Stimulated activated CD4-positive, alpha-beta T cell treated with anti-CD3 and anti-CD28 coated beads, Interleukin-1b, Interleukin-23, amount 100 ng/mL, for 48 hours (primary cell): Measurements from ENCODE around the gene FAM167B.

Experiments
- DNase-seq: peaks from one replicate; pipeline ENCODE4 v3.0.0-alpha.2; 2020

The FAM167B gene

GRCh38 chr1:32246888-32247273 is at the start of gene FAM167B:
Gene FAM167B (plus strand): TSS chr1:32247222. CDS start chr1:32247422, 200 bp downstream.
- DNase-seq = no peak

- DNase-seq = no peak
These were observed 49.2 kb upstream of the FAM167B start for GRCh38 chr1:32197837-32198236.

- no peak for DNase-seq
These were observed 48.6 kb upstream of the FAM167B start for GRCh38 chr1:32198237-32199042.

GRCh38 chr1:32199043-32199716 is 47.8 kb upstream of the FAM167B start:
- DNase-seq = no peak

DNA sequence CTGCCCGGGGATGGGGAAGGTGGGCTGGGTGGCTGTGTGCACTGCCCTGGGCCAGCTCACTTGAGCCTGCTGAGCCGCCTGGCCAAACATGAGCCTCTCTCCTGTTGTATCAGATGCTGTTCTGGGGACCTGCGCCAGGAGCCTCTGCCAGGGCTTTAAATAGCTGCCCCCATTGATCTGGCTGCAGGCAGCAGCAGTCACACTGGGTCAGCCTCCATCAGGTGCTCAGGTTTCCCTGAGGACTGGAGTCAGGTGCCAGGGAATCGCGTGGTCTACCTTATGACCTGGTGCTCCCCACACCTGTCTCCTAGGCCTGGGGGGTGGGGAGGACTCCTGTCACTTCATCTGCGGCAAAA is 47.3 kb upstream of the FAM167B start:
- DNase-seq = no peak

GRCh38 chr1:32200226-32201010 is 46.6 kb upstream of the FAM167B start, which contains the start of gene CCDC28B:
Gene CCDC28B (plus strand): TSS chr1:32200595. CDS start chr1:32201936, 1,341 bp downstream.
- peak; percentile 41 for DNase-seq

DNA sequence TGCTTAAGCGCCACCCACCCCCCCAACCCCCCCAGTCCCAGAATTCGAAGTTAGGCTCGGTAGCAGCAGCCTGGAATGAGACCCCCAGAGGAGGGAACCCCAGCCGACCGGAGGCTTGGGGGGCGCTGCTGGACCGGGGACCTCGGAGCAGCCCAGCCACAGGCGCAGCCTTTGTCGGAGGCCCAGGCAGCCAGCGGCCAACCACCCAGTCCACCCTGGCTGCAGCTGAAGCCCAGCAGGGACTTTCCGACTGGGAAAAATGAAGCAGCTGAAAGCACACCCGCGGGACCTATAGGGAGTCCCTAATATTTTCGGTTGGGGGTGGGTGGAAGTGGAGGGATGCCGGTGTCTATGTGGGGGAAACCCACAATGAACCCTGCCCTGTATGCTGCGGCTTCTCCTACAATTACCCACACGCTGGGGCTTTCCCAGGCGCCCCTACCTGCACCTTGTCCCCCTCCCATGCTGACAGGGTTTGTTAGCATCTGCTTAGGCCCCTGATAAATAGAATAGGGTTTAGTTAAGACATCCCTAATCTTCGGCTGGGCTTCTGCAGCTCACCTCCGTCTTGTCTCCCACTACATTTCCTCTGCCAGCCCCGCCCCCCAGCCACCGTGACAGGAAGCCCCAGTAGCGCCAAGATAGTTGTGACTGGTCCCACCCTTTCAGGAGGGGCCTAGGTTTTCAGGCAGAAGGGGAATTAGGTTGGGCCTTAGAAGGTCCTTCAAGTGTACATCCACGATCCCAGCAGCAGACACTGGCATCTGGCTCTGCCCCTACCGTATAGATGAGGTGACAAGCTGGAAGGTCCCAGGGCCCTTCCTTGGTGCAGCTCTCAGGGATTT is 45.8 kb upstream of the FAM167B start:
- peak; percentile 70 for DNase-seq

DNA sequence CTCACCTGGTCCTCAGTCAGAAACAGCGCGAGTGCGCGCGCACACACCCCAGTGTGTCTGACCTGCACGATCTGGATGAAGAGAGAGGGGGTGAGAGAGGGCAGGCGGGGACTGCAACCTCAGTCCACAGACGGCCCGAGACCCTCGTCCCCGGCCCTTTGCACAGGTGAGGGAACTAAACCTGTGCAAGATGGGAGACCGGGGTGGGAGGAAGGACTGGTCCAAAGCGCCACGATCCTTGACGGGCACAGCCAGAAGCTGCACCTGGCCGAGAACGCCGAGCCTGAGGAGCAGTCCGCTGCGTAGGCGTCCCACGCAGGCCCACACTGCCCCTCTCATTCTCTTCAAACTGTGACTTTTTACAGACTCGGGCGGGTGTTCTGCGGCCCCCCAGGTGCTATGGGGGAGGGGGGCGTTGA is 42.1 kb upstream of the FAM167B start:
- DNase-seq = no peak

GRCh38 chr1:32205401-32206370 is 41.3 kb upstream of the FAM167B start, which contains the start of gene IQCC:
Gene IQCC (plus strand): TSS chr1:32205671. CDS start chr1:32205682, 11 bp downstream.
- peak; percentile 84 for DNase-seq

DNA sequence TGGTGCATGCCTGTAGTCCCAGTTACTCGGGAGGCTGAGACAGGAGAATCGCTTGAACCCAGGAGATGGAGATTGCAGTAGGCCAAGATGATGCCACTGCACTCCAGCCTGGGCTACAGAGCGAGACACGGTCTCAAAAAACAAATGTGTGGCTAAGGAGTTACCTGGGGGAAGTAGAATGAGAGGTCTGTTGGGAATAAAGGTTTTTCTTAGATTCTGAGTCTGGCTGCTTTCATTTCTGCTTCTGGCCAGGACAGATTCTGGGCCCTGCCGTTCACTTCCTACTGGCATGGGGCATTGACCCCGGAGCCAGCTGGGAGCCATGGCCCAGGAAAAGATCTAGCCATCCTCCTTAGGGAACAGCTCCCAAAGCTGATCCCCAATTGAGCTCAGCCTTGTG is 38.6 kb upstream of the FAM167B start:
- DNase-seq = no peak

DNA sequence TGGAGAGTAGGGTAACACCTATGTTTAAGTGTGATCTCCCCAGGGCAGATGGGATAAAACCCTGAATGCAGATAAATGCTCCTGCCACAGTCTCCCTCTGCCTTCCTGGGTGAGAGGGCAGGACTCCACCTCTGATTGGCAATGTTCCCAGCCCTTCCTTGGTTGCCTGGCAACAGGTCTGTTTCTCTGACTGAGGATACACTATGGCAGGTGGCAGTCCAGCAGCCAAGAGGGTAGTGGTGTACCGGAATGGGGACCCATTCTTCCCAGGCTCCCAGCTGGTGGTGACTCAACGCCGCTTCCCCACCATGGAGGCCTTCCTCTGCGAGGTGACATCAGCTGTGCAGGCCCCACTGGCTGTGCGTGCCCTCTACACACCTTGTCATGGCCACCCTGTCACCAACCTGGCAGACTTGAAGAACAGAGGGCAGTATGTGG is 38.1 kb upstream of the FAM167B start, which contains the start of gene DCDC2B:
DCDC2B (plus strand) TSS at position 199 of the 438 bp plus-strand sequence; CDS start at position 204, 5 bp downstream.
- DNase-seq = no peak

DNA sequence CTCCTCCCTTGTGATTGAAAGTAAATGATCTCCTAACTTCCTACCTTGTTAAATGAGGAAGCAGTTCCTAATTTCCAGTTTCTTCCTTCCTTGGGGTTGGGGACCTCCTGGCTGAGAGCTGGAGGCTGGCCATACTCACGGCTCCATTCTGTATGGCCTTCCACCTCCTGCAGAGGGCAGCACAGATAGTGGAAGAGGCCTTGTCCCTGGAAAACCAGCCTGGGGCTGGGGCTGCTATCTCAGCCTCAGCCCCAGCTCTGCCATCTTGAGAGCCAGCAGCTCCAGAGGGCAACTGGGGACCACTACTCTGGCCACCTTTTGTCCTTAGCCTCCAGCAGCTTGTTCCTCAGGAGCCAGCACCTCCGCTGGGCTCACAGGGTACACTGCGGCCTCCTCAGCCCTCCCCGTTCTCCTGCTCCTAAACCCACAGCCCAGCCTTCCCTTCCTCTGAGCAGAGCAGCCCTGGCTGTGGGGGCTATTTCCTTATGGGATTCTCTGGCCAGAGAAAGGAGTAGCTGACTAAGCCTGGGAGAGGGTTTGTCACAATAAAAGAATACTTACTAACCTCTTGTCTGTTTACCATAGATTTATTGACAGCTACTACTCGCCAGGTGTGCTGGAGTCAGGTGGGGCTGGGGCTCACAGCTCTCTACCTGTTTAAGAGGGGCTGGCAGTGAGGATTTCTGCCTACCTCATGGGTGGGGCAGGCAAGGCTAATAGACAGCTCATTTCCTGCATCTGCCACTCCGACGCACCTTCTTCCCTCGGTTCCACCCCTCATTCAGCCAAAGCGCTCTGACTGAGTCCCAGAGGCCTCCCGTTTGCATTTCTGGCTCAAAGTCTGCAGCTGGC is 31.2 kb upstream of the FAM167B start:
- peak; percentile 53 for DNase-seq

DNA sequence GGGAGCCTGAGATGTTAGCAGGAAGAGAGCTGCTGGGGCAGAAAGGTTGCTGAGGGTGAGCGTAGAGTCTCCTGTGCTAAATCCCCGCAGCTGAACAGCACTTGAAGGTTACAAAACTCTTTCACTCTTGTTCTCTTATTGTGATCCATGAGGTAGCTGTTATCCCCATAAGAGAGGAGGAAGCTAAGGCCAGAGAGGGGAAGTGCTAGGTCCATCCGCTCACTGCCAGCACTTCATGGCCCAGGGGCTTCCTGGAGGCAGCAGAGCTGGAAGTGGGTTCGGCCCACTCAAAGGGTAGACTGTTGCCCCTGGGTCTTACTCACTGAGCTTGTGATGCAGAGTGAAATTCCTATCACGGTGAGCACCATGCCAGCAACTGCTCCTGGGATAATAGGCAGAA is 30.5 kb upstream of the FAM167B start:
- DNase-seq = no peak

DNA sequence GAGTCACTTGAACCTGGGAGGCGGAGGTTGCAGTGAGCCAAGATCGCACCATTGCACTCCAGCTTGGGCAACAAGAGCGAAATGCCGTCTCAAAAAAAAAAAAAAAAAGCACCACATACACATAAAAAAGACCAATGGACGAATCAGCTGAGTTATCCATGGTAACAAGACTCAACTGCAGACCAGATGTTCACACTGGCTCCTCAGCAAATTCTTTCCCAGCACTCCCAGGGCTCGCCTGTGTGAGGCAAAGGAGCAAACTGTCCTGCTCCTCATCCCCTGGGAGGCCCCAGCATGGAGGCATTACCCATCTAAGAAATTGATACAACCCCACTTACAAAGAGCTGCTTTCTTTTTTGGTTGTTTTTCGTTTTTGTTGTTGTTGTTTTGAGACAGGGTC is 28.0 kb upstream of the FAM167B start:
- no peak for DNase-seq

DNA sequence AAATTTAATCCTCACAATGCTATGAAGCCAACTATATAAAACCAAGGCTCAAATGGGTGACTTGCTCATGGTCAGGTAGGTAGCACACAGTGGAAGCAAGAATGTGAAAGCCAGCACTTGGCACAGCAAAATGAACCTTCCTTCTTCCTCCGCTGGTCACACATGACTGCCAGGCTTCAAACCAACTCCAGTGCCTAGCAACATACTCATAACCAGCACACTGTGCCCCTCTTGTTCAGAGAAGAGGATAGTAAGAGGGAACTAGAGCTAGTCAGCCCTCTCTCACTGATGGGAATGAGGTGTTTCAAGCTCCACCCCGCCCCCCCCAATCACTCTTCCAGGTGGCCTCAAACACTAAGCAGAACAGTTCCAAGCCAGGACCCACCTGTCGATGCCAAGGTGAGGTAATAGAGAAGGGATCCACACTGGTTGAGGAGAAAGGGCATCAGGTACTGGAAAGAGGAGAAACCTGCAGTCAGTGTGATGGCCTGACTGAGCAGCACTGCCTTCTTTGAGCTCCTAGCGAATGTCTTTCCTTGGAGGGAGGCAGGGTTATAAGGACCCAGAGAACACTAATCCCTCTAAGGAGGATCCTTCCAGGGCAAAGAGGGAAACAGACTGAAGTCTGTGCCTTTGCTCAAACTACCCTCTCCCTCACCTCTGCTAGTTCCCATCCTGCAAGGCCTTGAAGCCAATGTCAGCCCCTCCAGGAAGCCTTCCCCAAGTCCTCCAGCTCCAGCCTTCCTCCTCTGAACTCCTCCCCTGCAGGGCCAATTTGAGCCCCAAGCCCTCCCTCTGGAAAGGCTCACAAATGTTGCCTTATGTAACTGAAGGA is 26.1 kb upstream of the FAM167B start:
- no peak for DNase-seq

GRCh38 chr1:32221581-32221979 is 25.4 kb upstream of the FAM167B start:
- no peak for DNase-seq

DNA sequence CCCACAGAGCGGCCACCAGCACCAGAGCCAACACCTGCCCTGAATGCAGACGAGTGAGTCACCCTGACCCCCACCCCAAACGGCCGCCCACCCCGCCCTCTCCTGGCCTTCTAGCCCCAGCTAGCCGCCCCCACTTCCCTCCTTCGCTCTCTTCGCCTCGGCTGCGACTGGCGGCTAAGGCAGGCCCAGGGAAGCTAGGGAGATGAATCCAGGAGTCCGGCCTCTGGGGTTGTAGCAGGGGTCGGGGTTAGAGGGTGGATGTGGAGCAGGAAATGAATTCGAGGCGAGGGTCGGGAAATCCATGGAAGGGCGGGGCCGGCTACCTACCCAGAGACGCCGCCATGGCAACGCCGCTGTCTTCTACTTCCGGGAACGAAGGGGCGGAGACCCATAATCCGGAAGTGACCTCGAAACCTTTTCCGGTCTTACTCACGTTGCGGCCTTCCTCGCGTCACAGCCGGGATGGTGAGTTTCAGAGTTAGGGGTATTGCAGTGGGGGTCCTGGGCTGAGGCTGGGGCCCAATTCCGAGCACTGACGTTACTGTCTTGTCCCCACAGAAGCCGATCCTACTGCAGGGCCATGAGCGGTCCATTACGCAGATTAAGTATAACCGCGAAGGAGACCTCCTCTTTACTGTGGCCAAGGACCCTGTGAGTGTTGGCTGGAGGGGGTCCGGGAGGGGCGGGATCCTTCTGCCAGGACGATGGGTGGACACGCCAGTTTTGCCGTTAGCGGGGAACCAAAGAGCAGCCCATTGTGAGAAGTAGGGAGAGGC is 24.9 kb upstream of the FAM167B start, which contains the start of the genes EIF3I and TMEM234:
EIF3I (plus strand) TSS at position 428 of the 776 bp plus-strand sequence; CDS start at position 463, 35 bp downstream.
TMEM234 (minus strand) TSS at position 374 of the 776 bp plus-strand sequence; CDS start at position 343, 31 bp downstream.
- peak; percentile 91 for DNase-seq

- DNase-seq = no peak
These were observed 23.3 kb upstream of the FAM167B start for GRCh38 chr1:32223683-32224082.
